GM12878 (cell line): Measurements from ENCODE around the gene MUC20. TPM values are rescaled to one million over a fixed set of nuclear protein-coding genes. Genes with fewer than 3 reads are reported as not detected.
A peak's percentile ranks its signal among the peaks of the same experiment; 100 is the strongest.

ENCODE experiments used
- CEBPB ChIP-seq, 2 experiments: fragments of 150-350 bp in 1 of 2; IDR thresholded peaks; 2 replicates each; pipeline ENCODE4 v1.6.1; 2012 to 2014; ENCODE audit warnings: low read depth in 2 of 2, low read length in 2 of 2, borderline replicate concordance in 1 of 2, inconsistent platforms in 1 of 2
- CTCF ChIP-seq, 3 experiments: IDR thresholded peaks in 2 of 3; conservative IDR thresholded peaks in 1 of 3; 2 replicates each; pipeline ENCODE4 v1.5.1; 2011; ENCODE audit warnings: low read depth in 3 of 3, low read length in 3 of 3, mild to moderate bottlenecking in 3 of 3, control low read depth in 2 of 3, moderate library complexity in 2 of 3, inconsistent platforms in 1 of 3, mixed read lengths in 1 of 3; ENCODE audit not compliant: control insufficient read depth in 2 of 3, insufficient read depth in 1 of 3; ENCODE audit errors: extremely low read depth in 1 of 3
- HCFC1 ChIP-seq: fragments of 150-350 bp; IDR thresholded peaks from 2 replicates; pipeline ENCODE4 v1.6.1; 2014; ENCODE audit warnings: low read length
- IRF4 ChIP-seq: IDR thresholded peaks from 2 replicates; pipeline ENCODE4 v1.6.1; 2011; ENCODE audit warnings: low read depth, low read length
- LARP7 ChIP-seq: fragments of 450-650 bp; IDR thresholded peaks from 2 replicates; pipeline ENCODE4 v1.6.1; 2017; ENCODE audit warnings: mild to moderate bottlenecking
- MTA3 ChIP-seq: IDR thresholded peaks from 2 replicates; pipeline ENCODE4 v1.6.1; 2012; ENCODE audit warnings: low read length, inconsistent platforms, borderline replicate concordance
- MYB ChIP-seq: fragments of 150-350 bp; IDR thresholded peaks from 2 replicates; pipeline ENCODE4 v1.6.1; 2014; ENCODE audit warnings: mild to moderate bottlenecking, low read depth, low read length, borderline replicate concordance
- PAX5 ChIP-seq: IDR thresholded peaks from 2 replicates; pipeline ENCODE4 v1.6.1; 2011; ENCODE audit warnings: low read depth, low read length, borderline replicate concordance
- PAX8 ChIP-seq: fragments of 450-650 bp; IDR thresholded peaks from 2 replicates; pipeline ENCODE4 v1.6.1; 2017; ENCODE audit warnings: mild to moderate bottlenecking, moderate library complexity
- RAD21 ChIP-seq: IDR thresholded peaks from 2 replicates; pipeline ENCODE4 v1.6.1; 2011; ENCODE audit warnings: mild to moderate bottlenecking, low read depth, low read length, moderate library complexity; ENCODE audit not compliant: insufficient read depth
- SMC3 ChIP-seq: IDR thresholded peaks from 2 replicates; pipeline ENCODE4 v1.6.1; 2011; ENCODE audit warnings: low read length, improper control_type of control experiment, borderline replicate concordance
- SPI1 ChIP-seq: IDR thresholded peaks from 2 replicates; pipeline ENCODE4 v1.6.1; 2011; ENCODE audit warnings: low read depth, mild to moderate bottlenecking, low read length, moderate library complexity, borderline replicate concordance; ENCODE audit not compliant: insufficient read depth
- TARDBP ChIP-seq: IDR thresholded peaks from 2 replicates; pipeline ENCODE4 v1.6.1; 2016; ENCODE audit warnings: borderline replicate concordance
- USF1 ChIP-seq: IDR thresholded peaks from 2 replicates; pipeline ENCODE4 v1.6.1; 2011; ENCODE audit warnings: borderline replicate concordance, low read depth, mild to moderate bottlenecking, moderate library complexity, mixed read lengths, low read length; ENCODE audit not compliant: insufficient read depth; ENCODE audit errors: extremely low read length
- ZNF592 ChIP-seq: fragments of 450-650 bp; IDR thresholded peaks from 2 replicates; pipeline ENCODE4 v1.6.1; 2017; ENCODE audit warnings: mild to moderate bottlenecking, moderate library complexity
- polyA plus RNA-seq, 11 experiments: library from polyadenylated mRNA; depleted of rRNA in 4 of 11; unstranded in 6 of 11; stranded (reverse) in 5 of 11; fragments of >200 nt; fragmentation: Nextera tagmentation in 4 of 11; fragmentation: Illumina TruSeq in 1 of 11; extraction: Ambion mirVana in 4 of 11; extraction: Trizol in 1 of 11; gene quantifications; 1 replicate in 1 of 11; 2 replicates in 10 of 11; pipeline versions ENCODE4 v1.2.1 to v1.2.3, GENCODE V29; 2011 to 2016; ENCODE audit warnings: inconsistent platforms in 2 of 11, missing spikeins in 2 of 11, low read depth in 1 of 11
- total RNA-seq, 4 experiments: library from RNA; depleted of rRNA in 3 of 4; stranded (reverse); fragments of >200 nt in 3 of 4; fragmentation: Illumina TruSeq in 1 of 4; extraction: Trizol in 1 of 4; gene quantifications; 2 replicates each; pipeline versions ENCODE4 v1.2.1 to v1.2.3, GENCODE V29; 2013 to 2021

The MUC20 gene
- total and polyA plus RNA-seq, 10 of the 15 experiments (the other 5 are each of a cell fraction or from before 2014, with no cell fraction given), result 0.04 to 0.46 (median 0.17) TPM; not detected in 3

- peak in 2 of 3 experiments; percentile 7 to 31; a peak in 2 of 6 replicates for TF ChIP-seq CTCF (IDR thresholded peaks at IDR 0.05 in 2 of 3, conservative IDR thresholded peaks at IDR 0.05 in 1 of 3; ENCODE audit: control insufficient read depth in 2 of 3, extremely low read depth in 1 of 3, insufficient read depth in 1 of 3, low read depth in 3 of 3, low read length in 3 of 3)
- TF ChIP-seq MYB, result no peak
- TF ChIP-seq MTA3, result no peak
- 0 out of 2 replicates have a peak, but pooled peaks have one; percentile 14 for TF ChIP-seq RAD21
- TF ChIP-seq LARP7, result no peak
- no peak for TF ChIP-seq SPI1
- no peak for TF ChIP-seq IRF4
- TF ChIP-seq TARDBP, result no peak
- no peak for TF ChIP-seq PAX8
- TF ChIP-seq HCFC1, result no peak
- no peak for TF ChIP-seq ZNF592
- 0 out of 2 replicates have a peak, but pooled peaks have one; percentile 6 for TF ChIP-seq SMC3
- no peak for TF ChIP-seq PAX5
- no peak for TF ChIP-seq CEBPB (IDR thresholded peaks at IDR 0.05; ENCODE audit: borderline replicate concordance in 1 of 2, low read depth in 2 of 2, low read length in 2 of 2)
- no peak for TF ChIP-seq USF1
These were observed 54.1 kb downstream of the MUC20 start (continued) for GRCh38 chr3:195774917-195775316.
